ENCODE measurements around the gene PCBP3.
"Not testable (repeated sequence)": the region's sequence is repeated elsewhere in the genome, so short reads cannot be mapped to it uniquely, and the experiment has no call there.

Gene PCBP3

GRCh38 chr21:45894450-45894825 is 250.9 kb downstream of the PCBP3 start:
- no peak overlapping the region for H3K27ac ChIP-seq (ENCODE audit: low read length)
- no peaks in the 10 kb centered on the region for H3K9me3 ChIP-seq (ENCODE audit: insufficient read depth, low read length, severe bottlenecking)
- no peak overlapping the region for H3K4me3 ChIP-seq (ENCODE audit: low read depth in 1 of 2, low read length in 2 of 2)
- TF ChIP-seq, protein P1, sequence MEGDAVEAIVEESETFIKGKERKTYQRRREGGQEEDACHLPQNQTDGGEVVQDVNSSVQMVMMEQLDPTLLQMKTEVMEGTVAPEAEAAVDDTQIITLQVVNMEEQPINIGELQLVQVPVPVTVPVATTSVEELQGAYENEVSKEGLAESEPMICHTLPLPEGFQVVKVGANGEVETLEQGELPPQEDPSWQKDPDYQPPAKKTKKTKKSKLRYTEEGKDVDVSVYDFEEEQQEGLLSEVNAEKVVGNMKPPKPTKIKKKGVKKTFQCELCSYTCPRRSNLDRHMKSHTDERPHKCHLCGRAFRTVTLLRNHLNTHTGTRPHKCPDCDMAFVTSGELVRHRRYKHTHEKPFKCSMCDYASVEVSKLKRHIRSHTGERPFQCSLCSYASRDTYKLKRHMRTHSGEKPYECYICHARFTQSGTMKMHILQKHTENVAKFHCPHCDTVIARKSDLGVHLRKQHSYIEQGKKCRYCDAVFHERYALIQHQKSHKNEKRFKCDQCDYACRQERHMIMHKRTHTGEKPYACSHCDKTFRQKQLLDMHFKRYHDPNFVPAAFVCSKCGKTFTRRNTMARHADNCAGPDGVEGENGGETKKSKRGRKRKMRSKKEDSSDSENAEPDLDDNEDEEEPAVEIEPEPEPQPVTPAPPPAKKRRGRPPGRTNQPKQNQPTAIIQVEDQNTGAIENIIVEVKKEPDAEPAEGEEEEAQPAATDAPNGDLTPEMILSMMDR (IDR thresholded peaks at IDR 0.05; ENCODE audit: borderline replicate concordance, extremely low read depth, low read length, poor library complexity, severe bottlenecking), result no peak
- no peak for TF ChIP-seq EZH2 (IDR thresholded peaks at IDR 0.05; ENCODE audit: borderline replicate concordance, low read depth, low read length, severe bottlenecking)
- H3K9ac ChIP-seq (ENCODE audit: low read depth, low read length), result no peak overlapping the region
- no peak for DNase-seq
- no peaks in the 10 kb centered on the region for H3K36me3 ChIP-seq (ENCODE audit: insufficient read depth, low read length)
- no peak for ATAC-seq (ENCODE audit: insufficient read depth, low read depth)
- no peaks in the 10 kb centered on the region for H3K79me2 ChIP-seq (ENCODE audit: insufficient read depth, low read length)
- no peak overlapping the region for H2AFZ ChIP-seq (ENCODE audit: low read depth, low read length)
- no peak overlapping the region for H3K4me2 ChIP-seq (ENCODE audit: insufficient read depth, low read length)
- H3K27me3 ChIP-seq (ENCODE audit: insufficient read depth, low read length, poor library complexity), result no peaks in the 10 kb centered on the region
- no peaks in the 10 kb centered on the region for H3K4me1 ChIP-seq (ENCODE audit: insufficient read depth, low read length)
- H4K20me1 ChIP-seq (ENCODE audit: insufficient read depth, low read length), result peaks cover 15% of the 10 kb centered on the region

DNA sequence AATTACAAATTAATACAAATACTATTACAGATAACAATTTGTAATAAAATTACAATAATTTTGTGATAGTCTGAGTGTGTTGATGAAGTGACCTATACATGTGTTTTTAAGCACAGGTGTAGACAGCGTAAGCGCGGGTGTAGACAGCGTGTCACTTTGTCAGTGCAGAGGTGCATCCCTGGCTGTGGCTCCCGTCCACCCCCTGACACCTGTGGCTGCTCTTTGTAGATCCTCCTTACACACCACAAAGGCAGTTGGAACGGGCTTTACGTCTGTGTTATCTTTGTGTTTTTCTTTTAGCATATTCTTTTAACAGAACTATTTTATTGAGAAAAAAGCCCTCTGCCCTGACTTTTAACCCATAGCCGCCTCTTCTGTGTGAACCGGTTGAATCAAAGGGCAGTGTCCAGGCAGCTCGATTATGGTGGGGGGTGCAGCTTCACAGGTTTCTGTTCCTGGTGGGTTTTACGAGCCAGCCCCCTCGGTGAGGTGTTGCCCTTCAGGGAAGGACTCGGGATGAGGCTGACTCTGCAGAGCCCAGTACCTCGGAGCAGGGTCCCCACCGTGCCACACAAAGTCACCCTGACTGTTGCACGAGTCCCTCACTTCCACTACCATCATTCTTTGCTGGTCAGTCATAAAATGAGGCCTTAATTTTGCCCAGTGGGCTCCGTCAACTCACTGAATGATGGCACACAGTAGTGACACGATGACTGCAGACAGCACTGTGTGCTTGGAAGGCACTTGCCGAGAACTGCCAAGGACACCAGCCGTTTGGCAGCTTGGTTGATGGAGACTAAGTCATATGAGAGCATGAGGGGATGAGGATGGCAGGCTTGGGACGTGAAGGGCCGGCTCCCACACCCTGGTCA is 251.6 kb downstream of the PCBP3 start:
- no peak for ATAC-seq (ENCODE audit: insufficient read depth, low read depth)
- Histone ChIP-seq H3K9me3 (ENCODE audit: insufficient read depth, low read length, severe bottlenecking) (no peaks in the 10 kb centered on the region), H3K27me3 (ENCODE audit: insufficient read depth, low read length, poor library complexity) (no peaks in the 10 kb centered on the region), H3K9ac (ENCODE audit: low read depth, low read length) (no peak overlapping the region), H3K4me2 (ENCODE audit: insufficient read depth, low read length) (no peak overlapping the region), H3K36me3 (ENCODE audit: insufficient read depth, low read length) (no peaks in the 10 kb centered on the region), H3K79me2 (ENCODE audit: insufficient read depth, low read length) (no peaks in the 10 kb centered on the region), H2AFZ (ENCODE audit: low read depth, low read length) (no peak overlapping the region), H4K20me1 (ENCODE audit: insufficient read depth, low read length) (peaks cover 8% of the 10 kb centered on the region), H3K4me1 (ENCODE audit: insufficient read depth, low read length) (no peaks in the 10 kb centered on the region), H3K27ac (ENCODE audit: low read length) (no peak overlapping the region), H3K4me3 (ENCODE audit: low read depth in 1 of 2, low read length in 2 of 2) (no peak overlapping the region)
- no peak for DNase-seq
- TF ChIP-seq, protein P1 (IDR thresholded peaks at IDR 0.05; ENCODE audit: borderline replicate concordance, extremely low read depth, low read length, poor library complexity, severe bottlenecking), result no peak
- no peak for TF ChIP-seq EZH2 (IDR thresholded peaks at IDR 0.05; ENCODE audit: borderline replicate concordance, low read depth, low read length, severe bottlenecking)

DNA sequence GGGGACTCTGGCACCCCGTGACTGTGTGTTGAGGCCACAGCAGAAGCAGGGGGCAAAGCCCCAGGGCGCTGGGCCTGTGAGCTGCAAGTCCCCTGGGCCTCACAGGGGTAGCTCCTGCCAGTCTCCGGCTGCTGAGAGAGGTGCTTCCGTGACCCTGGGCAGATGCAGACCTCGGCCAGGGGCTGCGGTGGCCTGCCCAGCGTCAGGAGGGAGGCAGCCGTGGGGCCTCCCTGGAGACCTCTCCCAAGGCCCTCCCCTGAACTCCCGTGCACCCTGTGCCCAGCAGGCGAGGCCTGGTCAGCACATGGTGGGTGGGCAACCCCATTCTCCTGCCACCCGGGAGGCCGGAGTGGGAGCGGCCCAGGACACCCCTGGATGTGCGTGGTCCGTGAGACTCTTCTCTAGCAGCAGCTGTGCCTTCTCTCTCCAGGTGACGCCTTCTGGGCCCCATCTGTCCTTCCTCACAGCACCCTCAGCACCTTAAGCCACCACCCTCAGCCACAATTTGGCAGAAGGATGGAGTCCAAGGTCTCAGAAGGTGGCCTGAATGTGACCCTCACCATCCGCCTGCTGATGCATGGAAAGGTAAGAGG is 252.3 kb downstream of the PCBP3 start:
- no peaks in the 10 kb centered on the region for H3K36me3 ChIP-seq (ENCODE audit: insufficient read depth, low read length)
- DNase-seq, result no peak
- H3K9me3 ChIP-seq (ENCODE audit: insufficient read depth, low read length, severe bottlenecking), result no peaks in the 10 kb centered on the region
- TF ChIP-seq EZH2 (IDR thresholded peaks at IDR 0.05; ENCODE audit: borderline replicate concordance, low read depth, low read length, severe bottlenecking), result no peak
- TF ChIP-seq, protein P1 (IDR thresholded peaks at IDR 0.05; ENCODE audit: borderline replicate concordance, extremely low read depth, low read length, poor library complexity, severe bottlenecking), result no peak
- H3K4me2 ChIP-seq (ENCODE audit: insufficient read depth, low read length), result no peak overlapping the region
- H3K4me1 ChIP-seq (ENCODE audit: insufficient read depth, low read length), result no peaks in the 10 kb centered on the region
- H3K27me3 ChIP-seq (ENCODE audit: insufficient read depth, low read length, poor library complexity), result no peaks in the 10 kb centered on the region
- no peak overlapping the region for H3K9ac ChIP-seq (ENCODE audit: low read depth, low read length)
- H3K27ac ChIP-seq (ENCODE audit: low read length), result no peak overlapping the region
- ATAC-seq (ENCODE audit: insufficient read depth, low read depth), result no peak
- no peaks in the 10 kb centered on the region for H3K79me2 ChIP-seq (ENCODE audit: insufficient read depth, low read length)
- H3K4me3 ChIP-seq (ENCODE audit: low read depth in 1 of 2, low read length in 2 of 2), result no peak overlapping the region
- H4K20me1 ChIP-seq (ENCODE audit: insufficient read depth, low read length), result peaks cover 7% of the 10 kb centered on the region
- H2AFZ ChIP-seq (ENCODE audit: low read depth, low read length), result no peak overlapping the region

DNA sequence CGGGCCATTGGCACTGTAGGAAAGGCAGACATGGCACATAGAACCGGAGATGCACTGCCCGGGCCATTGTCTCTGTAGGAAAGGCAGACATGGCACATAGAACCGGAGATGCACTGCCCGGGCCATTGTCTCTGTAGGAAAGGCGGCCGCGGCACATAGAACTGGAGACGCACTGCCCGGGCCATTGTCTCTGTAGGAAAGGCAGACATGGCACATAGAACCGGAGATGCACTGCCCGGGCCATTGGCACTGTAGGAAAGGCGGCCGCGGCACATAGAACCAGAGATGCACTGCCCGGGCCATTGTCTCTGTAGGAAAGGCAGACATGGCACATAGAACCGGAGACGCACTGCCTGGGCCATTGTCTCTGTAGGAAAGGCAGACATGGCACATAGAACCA is 252.9 kb downstream of the PCBP3 start:
- H2AFZ ChIP-seq (ENCODE audit: low read depth, low read length); DNase-seq; H3K9me3 ChIP-seq (ENCODE audit: insufficient read depth, low read length, severe bottlenecking); H3K4me2 ChIP-seq (ENCODE audit: insufficient read depth, low read length); H3K27ac ChIP-seq (ENCODE audit: low read length); H3K27me3 ChIP-seq (ENCODE audit: insufficient read depth, low read length, poor library complexity); H4K20me1 ChIP-seq (ENCODE audit: insufficient read depth, low read length); ATAC-seq (ENCODE audit: insufficient read depth, low read depth); H3K4me3 ChIP-seq (ENCODE audit: low read depth in 1 of 2, low read length in 2 of 2); H3K4me1 ChIP-seq (ENCODE audit: insufficient read depth, low read length); H3K79me2 ChIP-seq (ENCODE audit: insufficient read depth, low read length); H3K36me3 ChIP-seq (ENCODE audit: insufficient read depth, low read length); H3K9ac ChIP-seq (ENCODE audit: low read depth, low read length): not testable (repeated sequence)
